GM20000 (cell line): ENCODE measurements around the gene ABHD16B.
"Not testable (repeated sequence)": the region's sequence is repeated elsewhere in the genome, so short reads cannot be mapped to it uniquely, and the experiment has no call there.

ENCODE experiments used
- DNase-seq: peaks from one replicate; pipeline ENCODE4 v3.0.0; 2012; ENCODE audit warnings: low spot score
- TF ChIP-seq, protein P1 (sequence below): IDR thresholded peaks from 2 replicates; pipeline ENCODE4 v1.5.1; 2012; ENCODE audit warnings: mild to moderate bottlenecking, control low read depth; ENCODE audit errors: extremely low read depth, missing control alignments

ABHD16B gene

GRCh38 chr20:63864978-63865640 lies 3.8 kb downstream of the ABHD16B start, which contains the start of gene TPD52L2:
Gene TPD52L2, plus strand, starts transcription at chr20:63865270. Its CDS starts 96 bp downstream, at chr20:63865366.
- TF ChIP-seq, protein P1, sequence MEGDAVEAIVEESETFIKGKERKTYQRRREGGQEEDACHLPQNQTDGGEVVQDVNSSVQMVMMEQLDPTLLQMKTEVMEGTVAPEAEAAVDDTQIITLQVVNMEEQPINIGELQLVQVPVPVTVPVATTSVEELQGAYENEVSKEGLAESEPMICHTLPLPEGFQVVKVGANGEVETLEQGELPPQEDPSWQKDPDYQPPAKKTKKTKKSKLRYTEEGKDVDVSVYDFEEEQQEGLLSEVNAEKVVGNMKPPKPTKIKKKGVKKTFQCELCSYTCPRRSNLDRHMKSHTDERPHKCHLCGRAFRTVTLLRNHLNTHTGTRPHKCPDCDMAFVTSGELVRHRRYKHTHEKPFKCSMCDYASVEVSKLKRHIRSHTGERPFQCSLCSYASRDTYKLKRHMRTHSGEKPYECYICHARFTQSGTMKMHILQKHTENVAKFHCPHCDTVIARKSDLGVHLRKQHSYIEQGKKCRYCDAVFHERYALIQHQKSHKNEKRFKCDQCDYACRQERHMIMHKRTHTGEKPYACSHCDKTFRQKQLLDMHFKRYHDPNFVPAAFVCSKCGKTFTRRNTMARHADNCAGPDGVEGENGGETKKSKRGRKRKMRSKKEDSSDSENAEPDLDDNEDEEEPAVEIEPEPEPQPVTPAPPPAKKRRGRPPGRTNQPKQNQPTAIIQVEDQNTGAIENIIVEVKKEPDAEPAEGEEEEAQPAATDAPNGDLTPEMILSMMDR: no peak

GRCh38 chr20:63867042-63867441 lies 5.7 kb downstream of the ABHD16B start:
- DNase-seq: not testable (repeated sequence)

More at GRCh38 chr20:63864978-63865640, 3.8 kb downstream of the ABHD16B start, which contains the start of gene TPD52L2:
- DNase-seq: peak; percentile 98

DNA sequence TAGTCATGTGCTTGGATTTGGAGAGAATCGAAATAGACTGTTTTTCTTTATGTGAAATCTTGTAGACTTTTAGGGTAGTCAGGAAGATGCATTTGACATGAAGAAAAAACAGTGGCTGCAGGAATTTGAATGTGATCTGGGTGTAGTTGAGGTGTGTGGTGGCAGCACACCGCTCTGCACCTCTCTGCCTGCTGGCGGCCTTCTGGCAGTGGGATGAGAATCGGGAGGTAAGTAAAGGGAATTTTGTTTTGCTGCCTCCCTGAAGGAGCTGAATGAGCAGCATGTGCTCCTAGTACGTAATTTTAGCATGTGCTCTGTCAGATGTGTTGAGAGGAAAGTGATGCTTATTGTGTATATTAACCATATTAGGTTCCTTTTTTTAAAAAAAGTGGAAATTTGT lies 7.0 kb downstream of the ABHD16B start:
- no peak for DNase-seq
- TF ChIP-seq, protein P1: no peak

DNA sequence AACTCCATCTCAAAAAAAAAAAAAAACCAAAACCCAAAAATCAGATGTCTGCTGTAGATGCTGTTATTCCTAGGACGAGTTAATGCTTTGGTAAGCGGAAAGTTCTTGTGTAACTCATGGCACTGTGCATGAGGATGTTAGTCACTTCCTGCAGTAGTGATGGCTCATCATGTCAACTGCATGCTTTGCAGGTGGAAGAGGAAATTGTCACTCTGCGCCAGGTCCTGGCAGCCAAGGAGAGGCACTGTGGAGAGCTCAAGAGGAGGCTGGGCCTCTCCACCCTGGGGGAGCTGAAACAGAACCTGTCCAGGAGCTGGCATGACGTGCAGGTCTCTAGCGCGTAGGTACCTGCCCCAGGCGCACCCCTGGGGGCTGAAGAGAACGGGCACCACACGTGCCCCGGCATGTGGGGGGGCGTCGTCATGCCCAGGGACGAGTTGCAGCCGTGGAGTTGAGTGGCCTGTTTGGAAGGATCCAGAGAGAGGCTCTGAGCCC lies 12.2 kb downstream of the ABHD16B start:
- DNase-seq: no peak
- TF ChIP-seq, protein P1: no peak

GRCh38 chr20:63874241-63874640 lies 12.9 kb downstream of the ABHD16B start:
- not testable (repeated sequence) for DNase-seq

DNA sequence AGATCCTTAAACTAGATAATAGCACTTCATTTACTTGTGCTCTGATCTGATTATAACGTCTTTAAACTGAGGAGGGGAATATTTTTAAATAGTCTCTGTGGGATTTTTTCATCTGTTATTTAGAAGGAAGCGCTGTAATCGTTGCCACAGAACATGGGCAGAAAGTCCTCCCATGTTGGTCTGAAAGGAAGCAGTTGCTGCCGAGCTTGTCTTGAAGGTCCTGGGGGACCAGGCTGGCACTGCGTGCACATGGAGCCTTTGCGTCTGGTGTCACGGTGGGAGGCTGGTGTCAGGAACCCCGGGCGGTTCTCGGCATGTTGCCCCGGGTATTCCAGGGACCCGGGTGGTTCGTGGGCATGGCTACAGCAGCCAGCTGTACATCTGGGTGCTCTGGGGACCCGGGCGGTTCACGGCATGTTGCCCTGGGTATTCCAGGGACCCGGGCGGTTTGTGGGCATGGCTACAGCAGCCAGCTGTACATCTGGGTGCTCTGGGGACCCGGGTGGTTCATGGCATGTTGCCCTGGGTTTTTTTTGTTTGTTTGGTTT lies 15.3 kb downstream of the ABHD16B start:
- TF ChIP-seq, protein P1: no peak
- DNase-seq: no peak

DNA sequence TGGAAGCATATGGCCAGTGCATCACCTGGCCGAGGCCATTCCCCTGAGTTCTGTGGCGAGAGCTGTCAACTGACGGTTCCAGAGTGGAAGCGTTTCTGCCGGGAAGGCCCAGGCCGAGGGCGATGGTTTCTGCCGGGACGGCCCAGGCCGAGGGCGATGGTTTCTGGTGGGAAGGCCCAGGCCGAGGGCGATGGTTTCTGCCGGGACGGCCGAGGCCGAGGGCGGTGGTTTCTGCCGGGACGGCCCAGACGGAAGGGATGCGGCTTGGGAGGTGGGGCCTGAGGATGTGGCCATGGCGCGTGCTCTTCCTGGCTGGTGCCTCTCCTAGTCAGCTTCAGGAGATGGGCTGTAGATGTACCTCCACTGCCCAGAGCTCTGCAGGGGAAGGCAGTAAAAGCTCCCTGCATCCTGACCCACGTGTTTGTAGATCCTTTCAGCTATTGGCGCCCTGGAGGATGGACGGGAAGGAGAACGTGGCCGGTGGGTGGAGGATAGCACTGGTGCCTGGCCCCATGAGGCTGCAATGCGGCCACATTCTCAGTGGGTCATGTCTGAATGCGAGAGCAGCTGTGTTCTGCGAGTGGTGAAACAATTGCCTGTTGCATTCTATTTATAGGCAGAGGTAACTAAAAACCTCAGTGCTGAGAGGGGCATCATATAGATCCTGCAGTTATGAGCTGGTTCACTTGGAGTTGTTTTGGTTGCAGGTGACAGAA lies 16.6 kb downstream of the ABHD16B start:
- no peak for DNase-seq
- TF ChIP-seq, protein P1: no peak

DNA sequence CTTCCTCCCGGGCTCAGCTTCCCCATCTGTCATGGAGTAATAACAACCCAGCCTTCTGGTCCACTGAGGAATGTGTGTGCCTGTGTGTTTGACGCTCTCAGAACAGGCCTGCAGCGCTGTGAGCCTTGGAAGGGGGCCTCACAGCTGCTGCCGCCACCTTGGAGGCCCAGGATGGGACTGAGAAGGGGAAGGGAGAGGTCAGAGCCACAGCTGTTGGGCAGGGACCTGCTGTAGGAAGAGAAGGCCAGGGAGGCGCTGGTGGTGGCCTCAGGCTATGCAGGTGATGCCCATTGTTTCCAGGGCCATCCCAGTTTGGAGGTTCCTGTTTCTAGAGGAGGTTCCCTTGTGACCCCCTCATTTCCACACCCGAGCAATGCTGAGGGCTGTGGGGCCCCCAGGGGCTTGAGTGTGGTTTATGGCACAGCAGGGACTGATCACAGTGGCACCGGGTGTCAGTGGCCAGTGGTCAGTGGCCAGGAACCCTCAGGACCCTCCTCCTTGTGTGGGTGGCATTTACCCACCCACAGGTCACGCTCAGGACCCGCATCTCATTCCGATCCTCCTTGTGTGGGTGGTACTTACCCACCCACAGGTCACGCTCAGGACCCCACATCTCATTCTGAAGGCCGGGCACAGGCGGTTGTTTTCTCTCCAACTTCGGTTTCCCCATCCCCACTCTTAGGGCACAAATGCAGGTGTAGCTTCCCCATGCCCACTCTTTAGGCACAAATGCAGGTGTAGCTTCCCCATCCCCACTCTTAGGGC lies 17.8 kb downstream of the ABHD16B start:
- TF ChIP-seq, protein P1: no peak
- DNase-seq: no peak

DNA sequence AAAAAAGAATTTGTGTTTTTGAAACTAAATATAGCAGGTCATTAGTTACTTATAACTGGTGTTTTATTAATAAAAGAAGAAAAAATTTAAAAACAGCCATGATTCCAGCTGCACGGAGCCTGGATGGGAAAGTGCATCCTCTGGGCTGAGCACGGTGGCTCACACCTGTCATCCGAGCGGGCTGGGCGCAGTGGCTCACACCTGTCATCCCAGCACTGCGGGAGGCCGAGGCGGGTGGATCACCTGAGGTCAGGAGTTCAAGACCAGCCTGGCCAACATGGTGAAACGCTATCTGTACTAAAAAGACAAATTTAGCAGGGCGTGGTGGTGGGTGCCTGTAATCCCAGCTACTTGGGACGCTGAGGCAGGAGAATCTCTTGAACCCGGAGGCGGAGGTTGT lies 19.6 kb downstream of the ABHD16B start:
- DNase-seq: not testable (repeated sequence)
